NB4 (cell line): ENCODE measurements around the gene LETMD1.

Experiments used
- CTCF ChIP-seq: IDR thresholded peaks from one replicate; pipeline ENCODE4 v1.5.1; 2012; ENCODE audit warnings: low read depth, low read length
- POLR2A ChIP-seq: IDR thresholded peaks from 2 replicates; pipeline ENCODE4 v1.6.1; 2011; ENCODE audit warnings: mild to moderate bottlenecking; ENCODE audit not compliant: insufficient read length; ENCODE audit errors: extremely low read depth

- TF ChIP-seq CTCF (no peak), POLR2A (no peak)
These were observed 34.7 kb upstream of the LETMD1 start for GRCh38 chr12:51013441-51013840.
